ENCODE results near the gene ANKRD28.
A peak's percentile ranks its signal among the peaks of the same experiment; 100 is the strongest.
"Not testable (repeated sequence)": the region's sequence is repeated elsewhere in the genome, so short reads cannot be mapped to it uniquely, and the experiment has no call there.

The ANKRD28 gene

GRCh38 chr3:15794842-15795650 lies 2.7 kb downstream of the ANKRD28 start:
- H3K4me3 ChIP-seq (ENCODE audit: low read length): peak overlapping the region; percentile 99; the same call in 1 of the 2 replicates
- no peak for TF ChIP-seq ZNF274 (IDR thresholded peaks at IDR 0.05; ENCODE audit: low read depth, low read length)

GRCh38 chr3:15794303-15794771 lies 3.4 kb downstream of the ANKRD28 start:
- no peak for TF ChIP-seq ZNF274 (IDR thresholded peaks at IDR 0.05; ENCODE audit: low read depth, low read length)
- H3K4me3 ChIP-seq (ENCODE audit: low read length): no peak overlapping the region; the same call in 1 of the 2 replicates

DNA sequence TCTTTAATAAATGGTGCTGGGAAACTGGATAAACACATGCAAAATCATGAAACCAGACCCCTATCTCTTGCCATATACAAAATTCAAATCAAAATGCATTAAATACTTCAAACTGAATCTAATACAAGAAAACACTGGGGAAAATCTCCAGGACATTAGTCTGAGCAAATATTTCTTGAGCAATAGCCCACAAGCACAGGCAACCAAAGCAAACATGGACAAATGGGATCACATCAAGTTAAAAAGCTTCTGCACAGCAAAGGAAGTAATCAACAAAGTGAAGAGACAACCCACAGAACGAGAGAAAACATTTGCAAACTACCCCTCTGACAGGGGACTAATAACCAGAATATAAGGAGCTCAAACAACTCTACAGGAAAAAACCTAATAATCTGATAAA lies 6.3 kb downstream of the ANKRD28 start:
- TF ChIP-seq ZNF274 (IDR thresholded peaks at IDR 0.05; ENCODE audit: low read depth, low read length): no peak
- no peak overlapping the region for H3K4me3 ChIP-seq (ENCODE audit: low read length)

DNA sequence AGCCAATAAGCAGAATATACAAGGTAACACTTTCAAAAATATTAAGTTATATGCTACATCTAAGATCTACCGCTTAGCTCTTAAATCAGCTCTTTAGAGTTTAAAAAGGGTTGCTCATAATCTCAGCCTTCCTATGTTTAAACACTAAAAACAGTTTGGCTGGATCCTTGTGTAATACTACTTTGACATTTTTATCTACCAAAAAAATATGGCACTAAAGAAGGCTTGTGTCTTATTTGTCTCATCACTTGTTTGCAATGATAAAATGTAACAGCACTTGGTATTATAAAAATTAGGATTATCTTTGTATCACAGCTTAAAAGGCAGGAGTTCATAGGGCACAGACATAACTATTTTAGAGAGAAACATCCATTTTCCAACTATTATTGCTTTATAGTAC lies 9.8 kb downstream of the ANKRD28 start:
- no peak overlapping the region for H3K4me3 ChIP-seq (ENCODE audit: low read length)
- no peak for TF ChIP-seq ZNF274 (IDR thresholded peaks at IDR 0.05; ENCODE audit: low read depth, low read length)

GRCh38 chr3:15787526-15787925 lies 10.3 kb downstream of the ANKRD28 start:
- no peak for TF ChIP-seq ZNF274 (IDR thresholded peaks at IDR 0.05; ENCODE audit: low read depth, low read length)
- no peak overlapping the region for H3K4me3 ChIP-seq (ENCODE audit: low read length)

DNA sequence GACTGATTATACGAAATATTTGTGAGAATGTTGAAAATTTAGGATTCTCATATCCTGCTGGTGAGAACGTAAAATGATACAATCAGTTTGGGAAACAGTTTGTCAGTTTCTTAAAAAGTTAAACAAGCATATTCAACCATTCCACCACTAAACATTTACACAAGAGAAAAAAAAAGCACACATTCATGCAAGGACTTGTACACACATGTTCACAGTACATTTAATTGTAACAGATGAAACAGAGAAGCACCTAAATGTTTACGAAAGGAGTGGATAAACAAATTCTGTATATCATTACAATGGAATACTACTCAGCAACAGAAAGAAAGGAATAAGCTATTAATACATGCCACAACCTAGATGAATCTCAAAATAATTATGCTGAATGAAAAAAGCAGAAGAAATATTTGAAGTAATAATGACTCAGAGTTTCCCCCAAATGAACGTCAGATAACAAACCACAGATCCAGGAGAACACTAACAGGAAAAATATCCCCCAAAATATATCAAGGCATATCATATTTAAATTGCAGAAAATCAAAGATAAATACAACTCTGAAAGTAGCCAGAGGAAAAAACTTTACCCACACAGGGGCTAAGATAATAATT lies 14.3 kb downstream of the ANKRD28 start:
- no peak for TF ChIP-seq ZNF274 (IDR thresholded peaks at IDR 0.05; ENCODE audit: low read depth, low read length)
- no peak overlapping the region for H3K4me3 ChIP-seq (ENCODE audit: low read length)

DNA sequence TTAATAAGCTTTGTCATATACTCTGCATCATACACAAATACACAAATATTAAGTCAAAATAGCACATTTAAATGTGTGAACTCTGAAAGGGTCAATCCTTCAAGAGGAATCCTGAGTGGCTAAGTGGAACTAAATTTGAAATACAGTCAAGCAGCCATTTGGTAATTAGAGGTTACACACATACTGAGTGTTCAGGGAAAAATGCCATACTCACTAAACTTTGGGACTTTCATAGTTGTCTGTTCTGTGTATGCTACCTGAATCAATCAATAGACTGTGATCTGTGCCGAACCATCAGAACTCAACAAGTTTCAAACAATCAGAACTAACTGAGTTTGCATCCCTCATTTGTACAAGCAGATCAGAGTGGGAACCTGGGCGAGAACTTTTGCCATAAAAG lies 15.3 kb downstream of the ANKRD28 start:
- no peak for TF ChIP-seq ZNF274 (IDR thresholded peaks at IDR 0.05; ENCODE audit: low read depth, low read length)
- H3K4me3 ChIP-seq (ENCODE audit: low read length): no peak overlapping the region

DNA sequence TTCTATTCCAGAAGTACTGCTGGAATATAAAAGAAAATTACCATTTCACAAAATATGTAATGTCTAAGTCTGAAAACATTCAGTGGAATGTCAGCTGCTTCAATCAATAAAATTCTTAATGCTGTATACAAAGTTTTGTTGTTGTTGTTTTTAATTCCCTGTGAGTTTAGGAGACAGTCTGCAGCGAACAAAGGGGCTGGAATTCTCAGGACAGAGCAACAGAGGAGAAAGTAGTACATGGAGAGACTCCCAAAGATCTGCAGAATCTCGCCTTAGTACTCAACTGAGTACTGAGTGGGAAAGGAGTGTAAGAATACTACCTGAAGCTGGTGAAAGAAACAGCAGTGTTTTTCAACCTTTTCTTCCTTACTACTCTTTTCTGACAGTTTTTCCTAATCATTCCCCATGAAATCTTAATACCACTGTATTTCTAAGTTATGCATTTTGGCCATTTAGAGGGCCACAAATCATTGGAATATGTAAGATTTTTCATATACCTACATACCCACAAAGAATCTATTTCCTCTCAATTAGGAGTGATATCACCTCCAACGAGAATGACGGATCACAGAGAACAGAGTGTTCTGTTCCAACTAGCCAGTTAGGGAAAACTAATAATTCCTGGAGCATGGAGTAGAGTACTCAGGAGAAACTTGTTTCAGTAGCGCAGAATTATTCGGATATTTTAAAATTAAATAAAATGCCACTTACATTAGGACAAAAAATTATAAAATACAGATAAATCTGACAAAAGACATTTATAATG lies 16.0 kb downstream of the ANKRD28 start:
- no peak for TF ChIP-seq ZNF274 (IDR thresholded peaks at IDR 0.05; ENCODE audit: low read depth, low read length)
- H3K4me3 ChIP-seq (ENCODE audit: low read length): no peak overlapping the region

- no peak overlapping the region for H3K4me3 ChIP-seq (ENCODE audit: low read length)
- TF ChIP-seq ZNF274 (IDR thresholded peaks at IDR 0.05; ENCODE audit: low read depth, low read length): no peak
Measured at GRCh38 chr3:15781131-15781530, 16.6 kb downstream of the ANKRD28 start.

DNA sequence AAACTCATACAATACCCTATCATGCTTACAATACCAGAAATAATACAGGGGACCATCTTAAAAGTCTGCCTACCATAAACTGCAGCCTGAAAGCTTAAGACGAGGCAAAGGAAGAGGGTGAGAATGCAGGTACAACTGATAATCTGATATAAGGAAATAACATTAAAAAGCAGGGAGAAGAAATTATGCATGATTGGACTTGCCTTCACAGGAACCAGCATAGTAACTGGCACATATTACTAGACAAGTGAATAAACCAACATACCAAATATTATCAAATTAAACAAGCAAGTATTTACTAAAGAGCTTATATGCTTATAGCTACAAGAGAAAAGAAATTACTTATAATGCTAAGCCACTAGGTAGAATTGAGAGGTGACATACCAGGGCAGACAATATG lies 18.7 kb downstream of the ANKRD28 start:
- no peak for TF ChIP-seq ZNF274 (IDR thresholded peaks at IDR 0.05; ENCODE audit: low read depth, low read length)
- no peak overlapping the region for H3K4me3 ChIP-seq (ENCODE audit: low read length)

- TF ChIP-seq ZNF274 (IDR thresholded peaks at IDR 0.05; ENCODE audit: low read depth, low read length): no peak
- no peak overlapping the region for H3K4me3 ChIP-seq (ENCODE audit: low read length)
Measured at GRCh38 chr3:15778332-15778858, 19.4 kb downstream of the ANKRD28 start.

DNA sequence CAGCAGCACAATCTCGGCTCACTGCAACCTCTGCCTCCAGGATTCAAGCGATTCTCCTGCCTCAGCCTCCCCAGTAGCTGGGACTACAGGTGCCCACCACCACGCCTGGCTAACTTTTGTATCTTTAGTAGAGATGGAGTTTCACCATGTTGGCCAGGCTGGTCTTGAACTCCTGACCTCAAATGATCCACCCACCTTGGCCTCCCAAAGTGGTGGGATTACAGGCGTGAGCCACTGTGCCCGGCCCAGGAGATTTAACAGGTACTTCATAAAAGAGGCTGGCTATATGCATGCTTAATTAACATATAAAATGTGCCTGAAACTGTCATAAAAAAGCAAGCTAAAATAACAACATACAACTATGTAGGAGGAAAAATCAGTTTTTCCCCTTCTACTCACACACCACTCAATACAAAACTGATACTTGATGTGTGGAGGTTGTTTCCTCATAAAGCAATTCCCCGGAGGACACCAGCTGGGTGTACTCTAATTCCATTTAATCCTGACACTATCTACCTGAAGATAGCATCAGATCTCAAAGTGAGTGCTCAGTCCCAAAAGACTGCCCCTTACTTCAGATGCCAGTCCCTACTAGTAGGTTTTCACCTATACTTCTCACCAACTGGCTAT lies 22.7 kb downstream of the ANKRD28 start:
- not testable (repeated sequence) for H3K4me3 ChIP-seq (ENCODE audit: low read length)

DNA sequence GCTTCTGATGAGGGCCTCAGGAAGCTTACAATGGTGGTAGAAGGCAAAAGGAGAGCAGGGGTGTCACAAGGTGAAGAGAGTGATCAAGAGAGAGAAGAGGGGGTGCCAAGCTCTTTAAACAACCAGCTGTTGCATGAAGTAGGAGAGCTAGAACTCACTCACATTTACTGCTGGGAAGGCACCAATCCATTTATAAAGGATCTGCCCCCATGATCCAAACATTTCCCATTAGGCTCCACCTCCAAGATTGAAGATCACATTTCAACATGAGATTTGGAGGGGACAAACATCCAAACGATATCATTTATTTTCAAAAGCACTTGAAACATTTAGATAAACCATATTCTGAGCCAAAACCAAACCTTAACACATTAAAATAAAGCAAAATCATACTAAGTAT lies 26.3 kb downstream of the ANKRD28 start:
- TF ChIP-seq ZNF274 (IDR thresholded peaks at IDR 0.05; ENCODE audit: low read depth, low read length): no peak

More for the DNA sequence above, 26.3 kb downstream of the ANKRD28 start:
- no peak overlapping the region for H3K4me3 ChIP-seq (ENCODE audit: low read length)

Data from GM08714 (cell line).